Activated T-cell treated with anti-CD3 and anti-CD28 coated beads, Interleukin-2, amount 50 U/mL, for 4 hours (primary cell): ENCODE measurements around the gene ERC1. TPM values are rescaled to one million over a fixed set of nuclear protein-coding genes. Genes with fewer than 3 reads are reported as not detected.

Experiments
- ATAC-seq, 2 donors: fragments of 200-7000 bp; cut with Tn5 transposase; one replicate each; pipeline ENCODE4 v1.10.0; 2021
- DNase-seq: peaks from one replicate; pipeline ENCODE4 v3.0.0-alpha.2; 2020
- H3K27me3 Mint-ChIP-seq: one replicate; pipeline ENCODE4 v1.8.0; 2021; ENCODE audit warnings: low read depth, mixed read lengths
- H3K36me3 Mint-ChIP-seq: one replicate; pipeline ENCODE4 v1.8.0; 2022; ENCODE audit warnings: mixed read lengths; ENCODE audit not compliant: insufficient read depth
- H3K4me1 Mint-ChIP-seq: one replicate; pipeline ENCODE4 v1.8.0; 2021; ENCODE audit warnings: low read depth, mixed read lengths
- H3K4me3 Mint-ChIP-seq: one replicate; pipeline ENCODE4 v1.8.0; 2021; ENCODE audit warnings: mild to moderate bottlenecking, moderate library complexity, mixed read lengths
- H3K9me3 Mint-ChIP-seq: one replicate; pipeline ENCODE4 v1.8.0; 2021; ENCODE audit warnings: mixed read lengths
- total RNA-seq, 3 donors: library from RNA; stranded (reverse); gene quantifications; one replicate each; pipeline ENCODE4 v1.2.1, GENCODE V29; 2021

The ERC1 gene
- total RNA-seq = 10 to 100 TPM; 18.7 to 21.9 (median 20.6) TPM

GRCh38 chr12:990661-991349 lies at the start of gene ERC1:
Gene ERC1 (plus strand): TSS chr12:991223. CDS start chr12:1027904, 36,681 bp downstream.
- H3K4me3 Mint-ChIP-seq = peak within 1 kb of the TSS; percentile 95
- DNase-seq (peak; percentile 81), ATAC-seq (peak; percentile 89 to 90)
- peaks cover 47% of the 10 kb centered on the region for H3K4me1 Mint-ChIP-seq
- H3K9me3 Mint-ChIP-seq = no peaks in the 10 kb centered on the region
- no peaks in the 10 kb centered on the region for H3K27me3 Mint-ChIP-seq
- H3K36me3 Mint-ChIP-seq = no peaks in the 10 kb centered on the region

- Mint-ChIP-seq H3K4me3 (no peak overlapping the region), H3K36me3 (peaks cover 22% of the 10 kb centered on the region)
Measured at GRCh38 chr12:943051-943450, 48.0 kb upstream of the ERC1 start.

GRCh38 chr12:944211-944610 lies 46.8 kb upstream of the ERC1 start:
- ATAC-seq (no peak), DNase-seq (no peak)
- H3K4me1 Mint-ChIP-seq = peaks cover 36% of the 10 kb centered on the region
- H3K27me3 Mint-ChIP-seq = no peaks in the 10 kb centered on the region
- no peak overlapping the region for H3K4me3 Mint-ChIP-seq
- peaks cover 20% of the 10 kb centered on the region for H3K36me3 Mint-ChIP-seq
- no peaks in the 10 kb centered on the region for H3K9me3 Mint-ChIP-seq

More at GRCh38 chr12:943051-943450, 48.0 kb upstream of the ERC1 start:
- Mint-ChIP-seq H3K4me1 (peaks cover 26% of the 10 kb centered on the region), H3K27me3 (no peaks in the 10 kb centered on the region), H3K9me3 (no peaks in the 10 kb centered on the region)
- no peak for DNase-seq
- no peak for ATAC-seq

GRCh38 chr12:946212-946611 lies 44.8 kb upstream of the ERC1 start:
- no peak for ATAC-seq
- DNase-seq = no peak
- Mint-ChIP-seq H3K9me3 (no peaks in the 10 kb centered on the region), H3K36me3 (peaks cover 11% of the 10 kb centered on the region), H3K4me1 (peaks cover 39% of the 10 kb centered on the region), H3K27me3 (no peaks in the 10 kb centered on the region), H3K4me3 (no peak overlapping the region)

GRCh38 chr12:946631-947030 lies 44.4 kb upstream of the ERC1 start:
- Mint-ChIP-seq H3K27me3 (no peaks in the 10 kb centered on the region), H3K4me3 (peak overlapping the region; percentile 51), H3K4me1 (peaks cover 41% of the 10 kb centered on the region), H3K36me3 (peaks cover 11% of the 10 kb centered on the region), H3K9me3 (no peaks in the 10 kb centered on the region)
- DNase-seq = no peak
- ATAC-seq = peak in 1 of 2 donors; percentile 16

GRCh38 chr12:948238-948637 lies 42.8 kb upstream of the ERC1 start:
- Mint-ChIP-seq H3K4me1 (peaks cover 41% of the 10 kb centered on the region), H3K27me3 (no peaks in the 10 kb centered on the region), H3K9me3 (no peaks in the 10 kb centered on the region), H3K4me3 (peak overlapping the region; percentile 95), H3K36me3 (peaks cover 11% of the 10 kb centered on the region)
- DNase-seq (no peak), ATAC-seq (no peak)

- ATAC-seq (peak; percentile 86 to 90), DNase-seq (peak; percentile 98)
- peaks cover 34% of the 10 kb centered on the region for H3K4me1 Mint-ChIP-seq
- no peaks in the 10 kb centered on the region for H3K27me3 Mint-ChIP-seq
- H3K9me3 Mint-ChIP-seq = no peaks in the 10 kb centered on the region
- peaks cover 8% of the 10 kb centered on the region for H3K36me3 Mint-ChIP-seq
- peak within 1 kb of the TSS; percentile 95 for H3K4me3 Mint-ChIP-seq
Measured at GRCh38 chr12:949453-950191, 41.4 kb upstream of the ERC1 start, which contains the start of gene RAD52. Gene RAD52 (minus strand): TSS chr12:949694. CDS start chr12:933058, 16,636 bp downstream.

GRCh38 chr12:951176-951575 lies 39.8 kb upstream of the ERC1 start:
- peak overlapping the region; percentile 47 for H3K4me3 Mint-ChIP-seq
- no peaks in the 10 kb centered on the region for H3K27me3 Mint-ChIP-seq
- peaks cover 3% of the 10 kb centered on the region for H3K36me3 Mint-ChIP-seq
- peaks cover 27% of the 10 kb centered on the region for H3K4me1 Mint-ChIP-seq
- ATAC-seq = no peak
- H3K9me3 Mint-ChIP-seq = no peaks in the 10 kb centered on the region
- no peak for DNase-seq

GRCh38 chr12:953776-954175 lies 37.2 kb upstream of the ERC1 start:
- H3K4me1 Mint-ChIP-seq = peaks cover 11% of the 10 kb centered on the region
- no peak for DNase-seq
- H3K4me3 Mint-ChIP-seq = no peak overlapping the region
- no peaks in the 10 kb centered on the region for H3K27me3 Mint-ChIP-seq
- H3K36me3 Mint-ChIP-seq = no peaks in the 10 kb centered on the region
- no peaks in the 10 kb centered on the region for H3K9me3 Mint-ChIP-seq
- ATAC-seq = no peak

GRCh38 chr12:954741-955140 lies 36.3 kb upstream of the ERC1 start:
- H3K9me3 Mint-ChIP-seq = no peaks in the 10 kb centered on the region
- H3K4me1 Mint-ChIP-seq = peaks cover 6% of the 10 kb centered on the region
- H3K27me3 Mint-ChIP-seq = no peaks in the 10 kb centered on the region
- H3K4me3 Mint-ChIP-seq = no peak overlapping the region
- no peak for ATAC-seq
- DNase-seq = no peak
- H3K36me3 Mint-ChIP-seq = no peaks in the 10 kb centered on the region

GRCh38 chr12:955939-956338 lies 35.1 kb upstream of the ERC1 start:
- DNase-seq (no peak), ATAC-seq (no peak)
- Mint-ChIP-seq H3K9me3 (no peaks in the 10 kb centered on the region), H3K36me3 (no peaks in the 10 kb centered on the region), H3K4me3 (no peak overlapping the region), H3K4me1 (peaks cover 4% of the 10 kb centered on the region), H3K27me3 (no peaks in the 10 kb centered on the region)

GRCh38 chr12:958588-959123 lies 32.4 kb upstream of the ERC1 start:
- no peak for ATAC-seq
- H3K9me3 Mint-ChIP-seq = no peaks in the 10 kb centered on the region

GRCh38 chr12:966724-967123 lies 24.3 kb upstream of the ERC1 start:
- no peak overlapping the region for H3K4me3 Mint-ChIP-seq
- H3K4me1 Mint-ChIP-seq = no peaks in the 10 kb centered on the region
- H3K36me3 Mint-ChIP-seq = no peaks in the 10 kb centered on the region
- no peaks in the 10 kb centered on the region for H3K9me3 Mint-ChIP-seq
- no peak for DNase-seq
- peaks cover 2% of the 10 kb centered on the region for H3K27me3 Mint-ChIP-seq
- no peak for ATAC-seq

More at GRCh38 chr12:958588-959123, 32.4 kb upstream of the ERC1 start:
- H3K4me1 Mint-ChIP-seq = peaks cover under 1% of the 10 kb centered on the region
- DNase-seq = no peak
- H3K27me3 Mint-ChIP-seq = no peaks in the 10 kb centered on the region
- no peak overlapping the region for H3K4me3 Mint-ChIP-seq
- no peaks in the 10 kb centered on the region for H3K36me3 Mint-ChIP-seq

- ATAC-seq (no peak), DNase-seq (no peak)
- Mint-ChIP-seq H3K4me3 (no peak overlapping the region), H3K9me3 (no peaks in the 10 kb centered on the region), H3K4me1 (no peaks in the 10 kb centered on the region), H3K27me3 (peaks cover 2% of the 10 kb centered on the region), H3K36me3 (no peaks in the 10 kb centered on the region)
Measured at GRCh38 chr12:967641-968040, 23.4 kb upstream of the ERC1 start.
